Dermis microvascular lymphatic vessel endothelial cell (primary cell): ENCODE measurements around the gene INTS6. TPM values are rescaled to one million over a fixed set of nuclear protein-coding genes. Genes with fewer than 3 reads are reported as not detected.
A peak's percentile ranks its signal among the peaks of the same experiment; 100 is the strongest.

ENCODE experiments used
- DNase-seq, 2 donors: peaks; one replicate each; pipeline versions ENCODE4 v3.0.0 to v3.0.0-alpha.2; 2010; ENCODE audit warnings: low read depth in 2 of 2
- total RNA-seq: library from RNA; depleted of rRNA; stranded (reverse); fragments of >200 nt; gene quantifications from 2 replicates; pipeline ENCODE4 v1.2.1, GENCODE V29; 2014

The INTS6 gene
- total RNA-seq, 1 donor from 2014 or later: 31.2 TPM

DNA sequence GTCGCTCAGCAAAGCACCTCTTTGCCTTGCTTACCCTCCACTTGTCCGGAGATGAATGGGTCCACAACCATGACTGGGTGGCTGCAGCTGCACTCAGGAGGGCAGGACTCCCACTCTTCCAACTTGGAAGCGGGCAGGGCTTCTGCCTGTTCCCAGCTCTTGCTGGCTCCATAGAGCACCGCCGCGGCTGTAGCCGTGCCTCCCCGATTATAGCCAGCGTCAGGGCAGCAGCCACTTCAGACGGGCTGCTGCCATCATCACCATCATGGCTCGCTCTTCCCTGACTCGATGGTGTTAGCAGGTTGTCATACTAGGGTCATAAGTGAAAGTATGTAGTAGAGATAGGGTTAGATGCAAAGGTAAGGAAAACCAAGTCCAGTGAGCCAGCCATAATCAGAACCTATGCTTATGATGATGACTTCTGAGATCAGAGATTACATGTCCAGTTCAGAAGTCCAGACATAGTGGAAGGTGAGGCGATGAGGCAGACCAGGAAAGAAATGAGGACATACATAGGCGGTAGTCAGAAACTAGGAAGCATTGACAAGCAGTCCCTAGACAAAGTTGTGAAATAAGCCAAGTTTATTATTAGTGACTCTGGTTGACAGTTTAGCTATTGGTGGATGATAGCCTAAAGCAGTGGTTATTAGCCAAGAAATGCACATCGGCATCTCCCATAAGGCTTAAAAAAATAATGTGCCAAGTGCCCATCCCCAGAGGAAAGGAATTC is 4.4 kb upstream of the INTS6 start:
- DNase-seq: no peak

DNA sequence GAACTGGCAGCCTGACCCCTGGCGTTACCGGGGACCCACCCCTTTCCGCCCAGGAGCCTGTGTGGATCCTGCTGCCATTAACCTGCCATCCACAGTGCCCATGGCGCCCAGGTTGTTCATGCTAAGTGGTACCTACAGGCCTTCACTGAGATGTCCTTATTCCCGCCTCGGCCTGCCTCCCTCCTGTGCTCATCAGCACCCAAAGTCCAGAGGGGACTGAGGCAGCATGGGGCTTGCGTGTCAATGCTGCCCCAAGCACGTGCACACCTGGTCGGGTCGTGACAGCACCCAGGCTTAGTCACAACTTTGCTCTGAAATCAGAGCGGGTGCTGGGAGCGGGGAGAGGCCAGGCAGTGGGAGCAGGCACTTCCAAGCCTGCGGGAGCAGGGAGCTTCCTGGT is 3.7 kb upstream of the INTS6 start:
- no peak for DNase-seq

DNA sequence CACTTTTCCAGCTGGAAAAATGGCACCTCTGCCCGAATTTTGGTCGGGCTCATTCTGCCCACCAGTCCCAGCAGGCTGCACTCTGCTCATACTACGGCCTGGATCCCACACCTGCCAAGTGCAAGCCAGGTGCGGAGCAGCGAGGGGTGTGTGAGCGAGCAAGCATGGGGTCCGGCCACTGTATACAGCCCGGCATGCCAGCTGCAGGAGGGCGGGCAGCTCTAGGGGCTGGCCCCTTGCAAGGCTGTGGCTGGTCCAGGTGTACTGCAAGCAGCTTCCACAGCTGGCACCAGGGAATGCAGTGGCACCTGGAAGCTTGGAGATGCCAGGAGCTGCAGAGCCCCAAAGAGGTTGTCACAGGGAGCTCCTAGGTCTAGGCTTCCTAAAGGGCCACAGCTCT is 2.7 kb upstream of the INTS6 start:
- no peak for DNase-seq

DNA sequence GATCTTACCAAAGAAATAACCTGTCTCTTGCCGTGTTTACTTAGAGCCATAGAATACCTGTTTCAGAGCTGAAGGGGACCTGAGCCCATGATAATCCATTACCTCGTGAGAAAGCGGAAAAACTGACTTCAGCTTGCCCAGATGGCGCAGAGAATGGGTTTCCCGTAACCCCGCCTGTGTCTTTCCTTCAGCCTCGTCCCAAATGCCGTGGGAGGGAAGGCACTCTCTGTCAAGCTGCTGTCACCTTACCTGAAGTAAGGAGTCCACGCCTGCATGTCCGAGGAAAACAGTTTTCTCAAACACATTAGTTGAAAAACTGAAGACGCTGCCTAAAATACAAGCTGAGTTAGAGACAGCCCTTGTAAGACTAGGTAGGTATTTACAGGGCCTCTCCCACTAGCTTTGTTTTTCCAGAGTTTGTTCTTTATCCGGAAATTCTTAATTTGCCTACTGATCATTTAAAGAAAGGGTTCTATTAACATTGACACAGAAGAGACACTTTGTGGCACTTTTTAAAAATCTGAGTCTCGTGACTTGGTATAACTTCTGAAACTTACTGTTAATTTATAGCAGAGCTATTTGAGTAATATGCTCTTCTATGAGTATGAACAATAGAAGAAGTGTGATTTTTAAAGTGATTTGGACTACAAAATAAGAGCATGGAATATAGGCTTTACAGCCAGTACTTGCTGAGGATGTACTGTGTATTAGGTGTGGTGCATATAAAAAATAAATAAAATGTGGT is 1.3 kb upstream of the INTS6 start:
- peak; percentile 16 to 37 for DNase-seq

DNA sequence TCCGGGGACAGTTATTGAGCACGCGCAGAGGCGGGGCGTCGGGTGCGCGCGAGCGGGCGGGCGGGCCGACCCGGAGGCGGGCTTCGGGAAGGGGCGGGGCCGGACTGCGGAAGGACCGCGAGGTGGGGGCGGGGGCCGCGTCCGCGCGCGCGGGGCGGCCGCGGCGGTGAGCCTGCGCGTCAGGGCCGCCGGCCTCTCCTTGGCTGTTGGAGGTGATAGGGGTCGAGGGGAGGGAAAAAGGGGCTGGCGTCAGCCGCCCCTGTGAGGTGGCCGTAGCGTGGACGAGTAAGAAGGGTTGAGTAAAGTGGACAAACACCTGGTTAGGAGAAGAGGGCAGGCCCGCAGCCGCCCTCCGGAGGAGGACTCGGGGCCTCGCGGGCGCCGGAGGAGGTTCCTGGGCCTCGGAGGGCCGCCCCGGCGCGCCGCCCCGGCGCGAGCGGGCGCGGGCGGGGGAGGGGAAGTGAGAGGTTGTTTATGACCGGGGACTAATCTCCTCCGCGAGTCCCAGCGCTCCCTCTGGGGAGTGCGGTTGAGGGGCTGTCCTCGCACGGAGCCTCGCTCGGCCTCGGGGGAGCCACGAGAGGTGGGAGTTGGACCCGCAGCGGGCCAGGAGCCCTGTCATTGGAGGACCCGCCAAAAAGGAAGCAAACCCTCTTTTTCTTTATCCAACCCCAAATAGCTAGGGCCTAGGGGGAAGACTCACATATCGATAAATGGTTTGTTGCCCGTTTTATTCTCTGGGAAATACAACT is 547 bp upstream of the INTS6 start:
- DNase-seq: no peak

DNA sequence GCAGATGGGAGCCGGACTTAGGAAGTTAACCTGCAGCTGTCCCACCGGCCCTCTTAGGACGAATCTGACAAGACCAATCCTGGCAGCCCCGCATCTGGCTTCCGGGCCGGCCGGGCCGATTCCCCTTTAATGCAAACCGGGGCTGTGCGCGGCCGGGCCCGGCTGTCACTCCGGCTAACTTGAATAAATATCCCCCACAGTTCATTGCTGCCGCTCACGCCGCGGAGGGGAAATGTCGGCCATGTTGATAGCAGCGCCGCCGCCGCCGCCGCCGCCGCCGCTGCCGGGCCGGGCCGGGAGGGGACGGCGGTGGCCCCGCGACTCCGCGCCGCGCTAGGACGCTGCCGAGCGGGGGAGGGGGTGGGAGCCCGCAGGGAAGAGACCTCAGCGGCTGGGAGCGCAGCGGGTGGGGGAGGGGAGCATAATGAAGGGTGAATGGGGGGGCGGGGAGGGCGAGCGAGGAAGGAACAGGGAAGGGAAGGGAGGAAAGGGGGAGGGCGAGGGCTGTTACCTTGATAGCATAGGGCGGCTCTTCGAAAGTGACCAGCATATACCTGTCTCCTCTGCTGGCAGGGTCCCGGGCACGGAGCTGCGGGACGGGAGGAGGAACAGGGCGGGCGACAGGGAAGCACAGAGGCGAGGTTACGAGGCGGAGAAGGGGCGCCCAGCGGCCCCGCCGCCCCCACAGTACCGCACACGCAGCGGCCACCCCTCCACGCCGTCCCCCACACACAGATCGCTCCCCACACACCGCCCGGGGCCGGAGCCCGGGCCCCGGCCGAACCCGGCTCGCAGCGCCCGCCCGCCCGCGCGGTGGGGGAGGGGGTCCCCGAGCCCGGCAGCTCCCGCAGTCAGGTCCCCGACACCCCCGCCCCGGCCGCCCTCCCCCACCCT is 1.1 kb downstream of the INTS6 start:
- peak; percentile 45 to 80 for DNase-seq

DNA sequence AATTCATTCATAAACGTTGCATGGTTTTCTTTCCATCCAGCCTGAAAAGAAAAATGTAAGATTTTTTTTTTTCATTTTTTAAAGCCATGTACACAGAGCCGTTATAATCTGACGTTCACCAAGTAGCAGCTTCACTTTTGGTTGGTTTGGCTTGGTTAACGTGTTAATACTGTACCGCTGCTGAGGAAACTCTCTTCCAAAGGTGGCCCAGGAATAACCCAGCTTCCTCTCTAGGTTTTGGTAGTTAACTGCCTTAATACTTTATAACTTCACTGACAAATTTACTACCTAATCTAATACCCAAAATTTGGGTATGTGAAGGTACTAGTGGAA is 1.7 kb downstream of the INTS6 start:
- no peak for DNase-seq

DNA sequence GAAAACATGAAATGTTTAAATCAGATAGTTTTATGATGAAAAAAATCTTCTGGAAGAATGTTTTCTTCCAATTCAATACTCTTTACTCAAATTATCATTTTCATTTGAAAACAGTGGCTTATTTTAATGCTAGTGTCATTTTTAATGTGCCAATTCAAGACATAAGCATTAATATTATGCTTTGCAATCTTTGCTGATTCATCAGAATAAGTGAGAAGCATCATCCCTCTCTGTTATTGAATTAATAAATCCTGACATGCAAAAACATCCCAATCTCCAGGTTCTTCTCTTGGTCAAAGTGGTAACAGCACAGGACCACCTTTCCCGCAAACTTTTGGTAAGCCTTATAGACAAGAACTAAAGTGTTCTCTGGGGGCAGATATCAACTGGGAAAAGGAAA is 3.8 kb downstream of the INTS6 start:
- no peak for DNase-seq

DNA sequence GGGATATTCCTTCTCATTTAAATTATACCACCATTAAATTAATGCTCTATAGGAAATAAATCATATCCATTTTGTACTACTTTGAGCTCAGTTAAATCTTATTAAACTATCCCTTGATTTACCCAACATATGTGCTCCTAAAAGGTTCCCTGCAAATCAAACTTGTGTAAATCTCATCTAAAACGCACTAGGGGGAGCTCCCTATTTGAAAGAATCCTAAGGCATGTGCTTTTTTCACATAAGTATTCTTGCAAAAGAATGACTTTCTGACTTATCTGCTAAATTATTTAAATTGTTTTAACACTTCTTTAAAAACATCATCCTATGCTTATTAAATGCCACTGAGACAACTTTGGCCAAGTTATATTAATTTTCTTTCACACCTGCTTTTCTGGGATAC is 7.9 kb downstream of the INTS6 start:
- peak in 1 of 2 donors; percentile 39 for DNase-seq

DNA sequence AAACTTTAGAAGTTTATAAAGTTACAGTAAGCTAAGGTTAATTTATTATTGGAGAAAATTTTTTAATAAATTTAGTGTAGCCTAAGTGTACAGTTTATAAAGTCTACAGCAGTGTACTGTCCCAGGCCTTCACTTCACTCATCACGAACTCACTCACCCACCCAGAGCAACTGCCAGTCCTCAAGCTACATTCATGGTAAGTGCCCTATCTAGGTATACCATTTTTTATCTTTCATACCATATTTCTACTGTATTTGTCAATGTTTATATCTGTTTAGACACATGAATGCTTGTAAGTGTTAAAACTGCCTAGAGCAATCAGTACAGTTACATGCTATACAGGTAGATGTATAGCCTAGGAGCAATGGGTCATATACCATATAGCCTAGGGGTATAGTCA is 12.5 kb downstream of the INTS6 start:
- DNase-seq: no peak

DNA sequence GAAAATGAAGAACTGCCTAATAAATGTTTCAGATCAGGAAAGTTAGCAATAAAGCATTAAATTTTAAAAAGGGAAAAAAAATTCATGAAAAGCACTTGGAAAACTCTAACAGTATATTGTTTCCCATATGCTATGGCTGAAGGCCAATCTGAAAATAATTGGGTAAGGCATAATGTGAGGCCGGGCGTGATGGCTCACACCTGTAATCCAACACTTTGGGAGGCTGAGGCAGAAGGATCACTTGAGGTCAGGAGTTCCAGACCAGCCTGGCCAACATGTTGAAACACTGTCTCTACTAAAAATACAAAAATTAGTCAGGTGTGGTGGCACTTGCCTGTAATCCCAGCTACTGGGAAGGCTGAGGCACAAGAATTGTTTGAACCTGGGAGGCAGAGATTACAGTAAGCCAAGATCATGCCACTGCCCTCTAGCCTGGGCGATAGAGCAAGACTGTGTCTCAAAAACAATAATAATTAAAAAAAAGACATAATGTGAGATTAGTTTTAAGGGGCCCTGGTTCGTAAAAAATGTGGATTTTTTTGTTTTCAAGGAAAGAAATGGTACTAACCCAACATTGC is 15.2 kb downstream of the INTS6 start:
- DNase-seq: no peak

DNA sequence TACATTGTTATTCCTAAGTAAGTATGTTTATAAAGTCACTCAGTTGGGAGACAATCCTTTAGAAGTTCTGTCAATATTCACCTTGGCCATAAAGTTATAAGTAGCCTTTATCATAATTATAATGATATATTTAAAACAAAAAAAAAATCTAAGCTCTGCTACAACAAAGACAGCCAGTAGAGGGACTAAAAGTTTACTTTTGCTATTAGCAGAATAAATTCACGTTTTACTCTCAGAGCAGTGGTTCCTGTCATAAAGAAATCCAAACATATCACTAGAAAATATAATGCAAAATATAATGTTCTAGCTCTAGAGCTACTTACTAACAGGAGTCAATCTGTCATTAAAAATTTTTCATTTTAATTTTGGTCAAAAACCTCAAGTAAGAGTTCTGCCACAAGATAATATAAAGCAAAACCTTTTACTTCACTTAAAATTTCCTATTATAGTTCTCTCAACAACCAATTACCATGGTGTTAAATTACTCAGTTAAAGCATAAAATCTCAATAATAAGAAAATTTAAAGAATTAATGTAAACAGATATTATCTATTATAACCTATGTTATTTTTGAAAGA is 17.7 kb downstream of the INTS6 start:
- DNase-seq: peak; percentile 27 to 49

DNA sequence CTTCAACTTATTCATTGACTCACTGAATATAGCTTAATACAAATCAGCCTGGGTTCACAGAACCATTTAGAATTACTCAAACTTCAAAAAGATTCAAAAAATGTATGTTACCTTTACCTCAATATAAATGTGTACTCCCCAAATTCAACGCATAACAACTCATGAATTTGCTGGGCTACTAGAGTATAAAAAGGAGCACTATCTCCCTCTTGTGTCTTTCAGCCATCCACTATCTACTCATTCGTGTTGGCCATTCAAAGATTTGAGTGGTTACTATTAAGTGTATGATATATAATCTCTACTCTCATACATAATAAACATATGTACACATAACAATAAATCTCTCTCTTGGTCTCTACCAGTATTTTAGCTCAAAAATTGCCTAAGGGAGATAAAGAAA is 20.3 kb downstream of the INTS6 start:
- DNase-seq: no peak

DNA sequence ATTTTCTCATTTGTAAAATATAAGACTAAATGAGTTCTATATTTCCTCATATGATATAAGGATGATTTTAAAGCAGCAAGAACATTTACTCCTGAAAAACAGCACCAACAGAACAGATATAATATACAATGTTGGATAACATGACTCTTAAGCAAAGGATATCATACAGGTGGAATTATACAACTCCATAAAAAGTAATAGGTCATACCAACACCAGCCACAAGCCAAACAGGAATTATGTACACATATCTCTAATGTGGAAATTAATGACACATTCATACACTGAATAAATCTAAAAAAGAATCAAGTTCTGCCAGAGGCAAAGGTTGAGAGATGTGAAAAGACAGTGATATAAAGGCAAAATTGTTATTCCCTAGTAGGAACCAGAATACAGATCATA is 25.9 kb downstream of the INTS6 start:
- no peak for DNase-seq

DNA sequence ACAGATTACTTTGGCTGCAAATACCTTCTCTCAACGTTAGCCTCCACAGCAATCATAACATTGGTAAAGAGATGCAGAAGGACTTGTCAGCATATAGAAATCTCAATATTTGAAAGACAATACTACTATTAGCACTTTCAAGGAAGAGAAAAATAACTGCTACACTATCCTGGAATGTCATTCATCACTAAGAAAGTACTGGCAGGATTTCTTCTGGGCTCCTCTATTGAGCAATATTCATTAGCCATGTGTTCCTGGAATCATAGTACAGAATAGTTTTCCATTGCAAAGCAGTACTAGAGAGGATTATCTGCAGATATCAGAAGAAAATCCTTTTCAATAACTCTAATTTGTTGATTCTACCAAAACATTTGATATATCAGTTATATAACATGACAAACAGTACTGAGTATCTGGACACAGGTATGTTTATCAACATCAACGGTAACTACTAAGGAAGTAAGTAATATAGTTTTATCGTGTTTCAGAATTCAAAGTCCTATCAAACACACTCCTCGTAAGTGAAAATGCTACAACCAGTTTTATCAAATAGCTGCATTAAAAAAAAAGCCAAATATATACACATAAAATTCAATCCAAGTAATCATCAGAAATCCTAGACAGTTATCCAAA is 27.3 kb downstream of the INTS6 start:
- no peak for DNase-seq

DNA sequence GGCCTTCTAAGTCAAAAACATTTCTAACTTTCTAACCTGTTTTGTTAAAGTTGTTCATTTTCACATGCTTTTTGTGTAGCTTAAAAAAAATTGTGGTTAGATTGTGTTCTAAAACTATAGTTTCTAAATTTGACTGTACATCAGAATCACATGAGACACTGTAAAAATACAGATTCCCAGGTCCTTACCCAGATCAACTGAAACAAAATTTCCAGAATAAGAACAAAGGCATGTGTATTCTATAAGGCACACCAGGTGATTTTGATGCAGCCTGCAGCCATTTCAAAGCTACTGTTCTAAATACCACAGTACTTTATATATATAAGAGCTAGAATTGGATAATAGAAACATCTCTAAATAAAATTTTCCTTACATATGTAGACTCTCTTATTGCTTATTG is 29.1 kb downstream of the INTS6 start:
- no peak for DNase-seq

DNA sequence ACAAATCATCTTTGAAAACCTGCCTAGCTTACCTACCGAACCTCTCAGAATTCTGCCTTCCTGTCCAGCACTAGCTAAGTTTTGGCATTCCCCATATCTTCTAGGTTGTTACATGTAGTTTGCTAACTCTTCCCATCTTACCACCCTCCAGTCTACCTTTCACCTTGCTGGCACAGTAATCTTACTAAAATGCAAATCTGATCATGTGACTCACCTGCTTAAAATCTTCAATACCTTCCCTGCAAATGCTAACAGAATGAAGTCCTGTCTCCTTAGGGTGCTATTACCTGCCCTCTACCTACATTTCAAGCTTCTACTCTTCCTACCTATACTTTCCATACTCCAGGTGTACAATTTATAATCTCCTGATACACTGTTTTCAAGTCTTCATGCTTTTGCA is 30.4 kb downstream of the INTS6 start:
- no peak for DNase-seq

DNA sequence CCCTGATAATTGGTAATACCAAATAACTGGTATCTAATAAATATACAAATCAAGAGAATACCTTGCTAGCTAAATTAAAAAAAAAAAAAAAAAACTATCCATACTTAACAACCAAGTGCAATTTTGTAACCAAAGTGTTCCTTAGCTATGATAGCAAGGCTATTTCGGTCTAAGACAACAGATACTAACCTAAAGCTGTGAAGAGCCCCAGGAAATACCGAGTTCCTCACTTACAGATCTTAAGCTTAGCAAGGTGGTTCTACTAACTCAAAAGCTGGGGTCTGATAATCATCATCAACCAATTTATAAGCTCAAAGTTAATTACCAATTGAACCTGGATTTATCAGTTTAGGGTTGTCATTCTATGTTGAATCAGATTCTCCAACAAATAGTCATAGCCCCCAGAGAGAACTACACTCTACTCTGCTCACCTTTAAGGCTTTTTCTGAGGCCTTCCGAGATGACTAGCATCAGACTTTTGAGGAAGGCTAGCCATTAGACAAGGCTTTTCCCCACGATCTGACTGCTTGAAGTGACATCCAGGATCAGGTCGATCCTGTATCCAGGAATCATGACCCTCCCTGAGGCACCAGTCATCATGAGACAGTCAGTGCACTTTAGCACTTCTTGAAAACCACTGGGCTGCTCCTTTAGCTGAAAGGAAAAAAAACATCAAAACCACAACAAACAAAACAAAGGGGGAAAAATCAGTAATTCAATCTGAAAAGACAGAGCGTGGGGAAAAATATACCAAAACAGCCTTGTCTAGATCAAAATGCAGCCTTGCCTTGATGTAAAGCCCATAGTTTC is 31.9 kb downstream of the INTS6 start:
- DNase-seq: no peak

DNA sequence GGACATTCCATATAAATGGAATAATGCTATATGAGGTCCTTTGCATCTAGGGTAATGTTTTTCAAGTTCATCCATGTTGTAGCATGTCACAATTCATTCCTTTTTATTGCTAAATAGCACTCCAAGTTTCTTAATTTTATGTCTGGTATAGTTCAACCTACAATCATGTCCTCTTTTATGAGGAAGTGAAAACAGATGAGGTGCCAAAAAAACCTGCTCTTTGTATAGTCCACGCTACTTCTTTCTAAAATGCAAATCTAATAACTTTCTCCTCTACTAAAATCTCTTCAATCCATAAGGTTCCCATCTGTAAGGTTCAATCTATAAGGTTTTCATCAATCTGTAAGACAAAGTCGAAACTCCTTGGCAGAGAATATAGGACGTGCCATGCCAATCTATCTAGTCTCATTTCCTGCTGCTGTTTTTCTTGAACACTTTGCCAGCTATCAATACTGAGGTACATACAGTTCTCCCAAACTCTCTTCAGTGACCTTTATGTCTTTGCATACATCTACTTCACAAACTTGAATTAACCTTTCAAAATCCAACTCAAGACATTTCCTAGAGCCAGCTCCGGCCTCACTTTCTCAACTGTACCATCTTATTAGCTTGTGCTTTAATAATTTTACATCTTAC is 33.7 kb downstream of the INTS6 start:
- no peak for DNase-seq
